HG02623 (cell line): ENCODE data around the gene DIAPH1.
A peak's percentile ranks its signal among the peaks of the same experiment; 100 is the strongest.

ENCODE experiments used
- ATAC-seq: cut with Tn5 transposase; IDR thresholded peaks from one replicate; pipeline ENCODE4 v1.9.1; 2021; ENCODE audit warnings: moderate library complexity; ENCODE audit not compliant: unreplicated experiment

Gene DIAPH1

GRCh38 chr5:141508440-141508797, 110.4 kb downstream of the DIAPH1 start:
- no peak for ATAC-seq

DNA sequence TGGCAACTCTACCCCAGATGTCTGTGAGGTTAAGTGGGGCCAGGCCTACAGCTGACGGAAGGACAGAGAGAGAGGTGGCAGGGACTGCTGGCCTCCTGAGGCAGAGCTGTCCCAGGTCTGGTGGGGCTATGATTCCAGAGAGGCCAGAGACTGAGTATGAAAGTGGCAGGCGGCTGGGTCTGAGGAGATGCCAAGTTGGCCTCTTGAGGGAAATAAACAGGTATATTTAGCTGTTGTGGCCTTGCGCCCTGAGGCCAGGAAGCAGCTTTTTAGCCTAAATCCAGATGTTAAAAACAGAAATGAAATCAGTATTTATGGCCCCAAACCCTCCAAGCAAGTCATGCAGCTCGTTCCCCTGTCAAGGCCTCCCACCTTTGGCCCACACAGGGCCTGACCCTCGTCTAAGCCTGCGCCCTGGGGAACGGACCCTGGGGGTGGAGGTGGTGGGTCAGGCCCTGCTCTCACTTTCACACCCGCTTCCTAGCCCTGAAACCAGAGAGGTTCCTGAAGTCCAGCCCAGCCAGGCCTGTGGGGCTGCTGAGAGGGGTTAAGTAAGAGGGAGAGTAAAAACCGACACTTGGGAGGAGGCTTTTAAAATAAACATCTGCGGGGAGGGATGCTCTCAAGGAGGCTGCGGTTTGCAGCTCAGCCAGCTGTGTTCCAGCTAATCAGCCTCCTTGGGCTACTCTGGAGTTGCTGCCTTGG, 111.3 kb downstream of the DIAPH1 start:
- ATAC-seq: peak; percentile 35

GRCh38 chr5:141506381-141507155, 112.2 kb downstream of the DIAPH1 start:
- ATAC-seq: no peak

GRCh38 chr5:141504216-141504615, 114.6 kb downstream of the DIAPH1 start:
- ATAC-seq: no peak

DNA sequence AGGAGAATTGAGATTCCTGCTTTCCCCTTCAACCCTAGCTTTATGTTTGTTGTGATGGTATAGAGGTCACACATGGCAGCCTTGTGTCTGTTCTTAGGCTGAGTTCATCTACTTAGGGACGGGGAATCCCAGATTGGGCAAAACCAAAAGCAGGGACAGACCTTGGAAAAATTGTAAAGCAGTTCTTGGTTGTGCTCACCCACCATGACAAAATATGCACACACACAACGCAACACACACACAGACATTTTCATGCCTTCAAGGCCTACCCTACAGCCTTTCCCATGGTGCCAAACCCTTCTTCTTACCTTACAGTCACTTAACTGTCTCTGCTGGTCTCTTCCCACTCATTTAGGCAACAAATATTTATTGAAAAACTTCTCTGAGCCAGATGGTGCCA, 115.1 kb downstream of the DIAPH1 start:
- ATAC-seq: no peak

DNA sequence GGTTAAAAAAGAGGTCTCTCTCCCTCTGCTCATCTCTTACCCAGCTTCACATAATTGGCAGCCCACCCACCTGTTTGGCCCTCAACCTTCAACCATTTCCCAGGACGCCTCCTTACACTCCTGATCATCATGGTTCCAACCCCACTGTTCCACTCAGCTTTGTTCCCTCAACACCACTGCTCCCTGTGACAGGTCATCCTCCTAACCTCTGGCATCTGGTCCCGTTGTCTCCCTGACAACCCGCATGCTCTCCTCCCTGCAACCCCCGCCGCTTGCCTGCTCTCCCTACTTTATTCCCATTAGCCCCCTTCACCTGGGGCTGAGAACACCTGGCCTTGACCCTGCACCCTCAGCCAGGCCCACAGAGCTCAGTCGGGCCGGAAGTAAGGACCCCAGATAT, 117.0 kb downstream of the DIAPH1 start:
- ATAC-seq: no peak

GRCh38 chr5:141496038-141496437, 122.8 kb downstream of the DIAPH1 start:
- no peak for ATAC-seq

DNA sequence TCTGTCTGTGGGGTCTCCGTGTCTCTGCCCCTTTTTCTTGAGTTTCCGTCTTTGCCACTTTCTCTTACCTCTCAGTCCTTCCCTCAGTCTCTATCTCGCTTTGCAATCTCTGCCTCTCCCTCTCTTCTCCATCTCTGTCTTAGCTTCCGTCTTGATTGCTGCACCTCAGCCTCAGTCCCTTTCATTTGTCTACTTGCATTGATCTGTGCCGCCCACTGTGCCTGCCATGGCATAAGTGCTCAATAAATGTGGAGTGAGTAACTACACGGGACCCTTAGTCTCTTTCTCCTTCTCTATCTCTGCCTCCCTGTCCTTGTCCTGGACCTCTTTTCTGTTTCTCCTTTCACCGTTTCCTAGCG, 123.4 kb downstream of the DIAPH1 start:
- no peak for ATAC-seq

DNA sequence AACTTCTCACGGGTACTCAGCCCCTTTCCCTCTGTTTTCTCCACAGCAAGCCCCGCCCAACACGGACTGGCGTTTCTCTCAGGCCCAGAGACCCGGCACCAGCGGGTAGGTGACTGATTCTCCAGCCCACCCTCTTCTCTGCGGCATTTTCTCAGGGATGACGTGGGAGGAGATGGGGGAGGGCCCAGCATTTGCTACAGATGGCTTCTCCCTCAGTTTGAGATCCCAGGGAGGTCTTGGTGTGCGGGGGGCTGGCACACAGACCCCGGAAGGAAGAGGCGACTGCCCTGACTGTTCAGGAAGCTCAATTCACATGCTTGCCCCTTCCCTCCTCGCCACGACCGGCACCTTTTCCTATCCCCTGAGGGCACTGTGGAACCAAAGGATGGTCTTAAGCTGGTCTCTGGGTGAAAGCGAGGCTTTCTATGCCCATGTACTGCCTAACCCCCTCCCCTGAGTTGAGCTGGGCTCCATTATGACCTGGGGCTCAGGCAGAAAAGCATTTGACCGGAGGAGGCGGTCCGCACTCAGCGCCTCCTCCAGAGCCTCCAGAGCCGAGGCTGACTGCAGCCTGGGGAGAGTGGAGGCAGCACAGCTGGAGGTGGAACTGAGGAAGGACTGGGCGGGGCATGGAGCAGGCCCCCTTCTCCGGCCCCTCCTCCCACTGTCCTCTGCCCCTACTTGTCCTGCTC, 123.9 kb downstream of the DIAPH1 start:
- no peak for ATAC-seq

DNA sequence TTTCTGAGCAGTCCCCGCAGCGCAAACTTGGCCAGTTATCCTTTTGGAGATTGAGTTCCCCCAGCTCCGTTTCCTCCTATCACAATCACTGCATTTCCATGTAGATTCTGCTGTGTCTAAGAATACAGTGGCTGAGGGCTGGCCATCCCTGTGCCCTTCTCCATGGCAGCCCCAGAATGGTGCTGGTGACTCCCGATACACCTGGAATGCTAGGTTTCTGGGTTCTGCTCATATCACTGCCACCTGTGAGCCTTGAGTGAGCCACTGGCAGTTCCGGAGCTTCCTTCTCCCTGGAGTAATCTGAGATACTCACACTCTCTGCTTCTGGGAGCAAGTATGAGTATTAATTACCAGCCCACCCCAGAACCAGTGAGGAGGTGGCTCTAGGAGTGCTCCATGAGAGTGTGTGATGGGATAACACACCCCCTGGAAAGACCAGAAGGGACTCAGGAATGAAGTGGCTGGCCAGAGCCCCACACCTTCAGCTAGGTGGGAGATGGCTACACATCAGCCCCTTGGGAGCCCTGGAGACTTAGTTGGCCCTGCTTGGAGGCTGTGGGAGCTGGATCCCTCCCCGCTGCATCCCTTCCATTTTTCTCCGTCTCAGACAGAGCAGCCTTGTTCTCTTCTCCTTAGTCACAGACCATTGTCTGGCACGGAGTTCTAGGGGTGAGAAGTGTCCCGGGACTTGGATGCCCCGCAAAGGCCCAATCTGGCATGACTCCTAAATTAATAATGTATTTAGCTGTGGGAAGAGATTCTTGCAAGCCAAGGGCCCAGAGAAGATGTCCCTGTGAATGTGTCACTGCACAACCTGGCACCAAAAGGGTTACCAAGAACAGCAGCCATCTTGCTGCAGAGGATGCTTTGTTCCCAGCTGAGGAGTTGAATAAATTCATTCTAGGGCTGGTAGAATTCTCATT, 125.0 kb downstream of the DIAPH1 start:
- ATAC-seq: no peak

DNA sequence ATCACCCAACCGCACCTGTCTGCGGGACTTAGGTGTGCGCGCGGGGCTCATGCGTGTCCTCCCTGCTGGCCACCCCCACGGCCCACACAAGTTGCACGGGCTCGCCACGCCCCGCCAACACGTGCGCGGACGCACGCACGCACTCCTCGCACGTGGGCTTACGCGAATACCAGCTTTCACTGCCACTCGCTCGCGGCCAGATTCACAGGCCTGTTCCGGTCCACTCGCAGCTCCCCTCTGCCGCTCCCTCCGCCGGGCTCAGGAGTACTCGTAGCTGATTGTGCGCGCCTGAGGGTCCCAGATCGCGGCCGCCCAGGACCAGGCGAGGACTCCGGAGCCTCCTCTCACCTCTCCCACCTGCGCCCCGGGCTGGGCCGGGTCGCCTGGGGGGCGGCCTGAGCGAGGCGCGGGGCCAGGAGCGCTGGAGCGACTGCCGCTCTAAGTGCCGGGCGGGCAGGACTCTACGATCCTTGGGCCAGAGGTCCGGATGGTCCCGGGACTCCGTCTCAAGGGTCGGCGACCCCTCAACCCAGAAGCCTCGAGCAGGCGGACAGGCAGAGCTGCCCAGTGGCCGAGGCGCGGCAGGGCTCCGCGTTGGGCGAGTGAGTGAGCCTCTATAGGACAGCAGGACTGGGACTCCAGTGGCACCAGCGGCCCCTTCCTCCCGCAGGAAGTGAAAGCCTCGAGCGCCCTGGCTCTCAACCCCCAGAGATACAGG, 126.5 kb downstream of the DIAPH1 start:
- peak; percentile 35 for ATAC-seq

- ATAC-seq: no peak
Measured at GRCh38 chr5:141491323-141492167, 127.3 kb downstream of the DIAPH1 start.

DNA sequence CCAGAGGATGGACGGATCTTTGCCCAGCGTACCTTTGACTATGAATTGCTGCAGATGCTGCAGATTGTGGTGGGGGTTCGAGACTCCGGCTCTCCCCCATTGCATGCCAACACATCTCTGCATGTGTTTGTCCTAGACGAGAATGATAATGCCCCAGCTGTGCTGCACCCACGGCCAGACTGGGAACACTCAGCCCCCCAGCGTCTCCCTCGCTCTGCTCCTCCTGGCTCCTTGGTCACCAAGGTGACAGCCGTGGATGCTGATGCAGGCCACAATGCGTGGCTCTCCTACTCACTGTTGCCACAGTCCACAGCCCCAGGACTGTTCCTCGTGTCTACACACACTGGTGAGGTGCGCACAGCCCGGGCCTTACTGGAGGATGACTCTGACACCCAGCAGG, 128.0 kb downstream of the DIAPH1 start:
- no peak for ATAC-seq

DNA sequence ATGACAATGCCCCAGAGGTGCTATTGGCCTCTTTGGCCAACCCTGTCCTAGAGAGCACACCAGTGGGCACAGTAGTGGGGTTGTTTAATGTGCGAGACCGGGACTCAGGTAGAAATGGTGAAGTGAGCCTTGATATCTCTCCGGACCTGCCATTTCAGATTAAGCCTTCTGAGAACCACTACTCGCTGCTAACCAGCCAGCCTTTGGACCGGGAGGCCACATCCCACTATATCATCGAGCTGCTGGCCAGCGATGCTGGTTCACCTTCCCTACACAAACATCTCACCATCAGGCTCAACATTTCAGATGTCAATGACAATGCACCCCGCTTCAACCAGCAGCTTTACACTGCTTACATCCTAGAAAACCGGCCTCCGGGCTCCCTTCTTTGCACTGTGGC, 128.5 kb downstream of the DIAPH1 start:
- ATAC-seq: no peak

DNA sequence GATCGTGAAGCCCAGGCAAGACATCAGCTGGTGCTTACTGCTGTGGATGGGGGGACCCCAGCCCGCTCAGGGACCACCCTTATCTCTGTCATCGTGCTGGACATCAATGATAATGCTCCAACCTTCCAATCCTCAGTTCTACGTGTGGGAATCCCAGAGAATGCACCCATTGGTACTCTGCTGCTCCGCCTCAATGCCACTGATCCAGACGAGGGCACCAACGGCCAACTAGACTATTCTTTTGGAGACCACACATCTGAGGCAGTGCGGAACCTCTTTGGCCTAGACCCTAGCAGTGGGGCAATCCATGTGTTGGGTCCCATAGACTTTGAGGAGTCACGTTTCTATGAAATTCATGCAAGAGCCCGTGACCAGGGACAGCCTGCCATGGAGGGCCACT, 129.0 kb downstream of the DIAPH1 start:
- no peak for ATAC-seq

DNA sequence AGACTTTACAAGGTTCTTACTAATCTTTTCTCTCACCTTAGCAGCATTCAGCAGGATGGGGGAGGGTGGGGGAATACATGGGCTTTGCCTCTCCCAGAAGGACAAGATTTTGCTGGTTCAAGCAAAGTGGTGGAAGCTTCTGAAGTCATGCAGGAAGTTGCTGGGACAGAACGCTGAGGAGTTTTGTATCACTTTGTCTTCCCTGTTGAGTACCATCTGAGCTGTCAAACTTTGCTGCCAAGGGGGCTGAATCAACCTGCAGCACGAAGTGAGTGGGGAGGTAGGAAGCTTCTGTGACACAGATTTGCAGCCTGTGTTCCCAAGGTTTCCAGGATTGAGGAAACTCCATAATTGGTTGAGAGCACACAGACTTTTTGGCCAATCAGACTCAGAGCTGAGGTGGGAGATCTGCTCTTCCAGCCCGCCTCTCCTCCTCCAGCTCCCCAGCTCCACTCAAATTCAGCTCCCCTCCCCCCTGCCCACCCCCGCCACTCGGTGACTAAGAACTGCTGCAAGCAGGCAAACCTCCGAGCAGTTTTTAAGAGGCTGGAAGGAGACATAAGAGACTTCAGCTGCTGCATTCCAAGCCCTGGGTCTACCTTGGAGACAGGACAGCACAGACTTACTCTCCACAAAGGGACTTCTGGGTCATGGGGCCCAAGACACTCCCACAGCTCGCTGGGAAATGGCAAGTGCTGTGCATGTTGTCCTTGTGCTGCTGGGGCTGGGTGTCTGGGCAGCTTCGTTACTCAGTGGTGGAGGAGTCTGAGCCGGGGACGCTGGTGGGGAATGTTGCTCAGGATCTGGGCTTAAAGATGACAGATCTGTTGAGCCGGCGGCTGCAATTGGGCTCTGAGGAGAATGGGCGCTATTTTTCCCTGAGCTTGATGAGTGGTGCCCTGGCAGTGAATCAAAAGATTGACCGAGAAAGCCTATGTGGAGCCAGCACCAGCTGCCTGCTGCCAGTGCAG, 129.9 kb downstream of the DIAPH1 start, which contains the start of gene PCDHGC5:
Gene PCDHGC5, plus strand, starts transcription at position 491 of the 971 bp plus-strand sequence. Its CDS starts 160 bp downstream, at position 651.
- ATAC-seq: no peak

DNA sequence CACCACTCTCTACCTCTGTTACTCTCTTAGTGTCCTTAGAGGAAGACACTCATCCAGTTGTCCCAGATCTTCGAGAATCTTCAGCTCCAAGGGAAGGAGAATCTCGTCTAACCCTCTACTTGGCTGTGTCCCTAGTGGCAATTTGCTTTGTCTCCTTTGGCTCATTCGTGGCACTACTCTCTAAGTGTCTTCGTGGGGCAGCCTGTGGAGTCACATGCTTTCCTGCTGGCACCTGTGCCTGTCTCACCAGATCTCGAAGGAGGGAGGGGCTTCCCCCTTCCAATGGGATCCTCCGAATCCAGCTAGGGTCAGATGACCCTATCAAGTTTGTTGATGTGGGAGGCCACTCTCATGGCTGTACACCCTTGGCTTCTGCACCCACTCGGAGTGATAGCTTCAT, 131.7 kb downstream of the DIAPH1 start:
- no peak for ATAC-seq

- no peak for ATAC-seq
Measured at GRCh38 chr5:141486091-141486490, 132.7 kb downstream of the DIAPH1 start.
